HG03575 (cell line): ENCODE results near the gene CYP26B1.

ENCODE experiments used
- ATAC-seq: cut with Tn5 transposase; IDR thresholded peaks from one replicate; pipeline ENCODE4 v1.9.1; 2021; ENCODE audit not compliant: unreplicated experiment, insufficient number of reproducible peaks, low FRiP score; ENCODE audit errors: extremely low read depth

CYP26B1 gene

GRCh38 chr2:72117029-72117428, 30.6 kb downstream of the CYP26B1 start:
- ATAC-seq = no peak

- ATAC-seq = no peak
Measured at GRCh38 chr2:72116081-72116533, 31.6 kb downstream of the CYP26B1 start.

GRCh38 chr2:72115110-72116080, 32.3 kb downstream of the CYP26B1 start:
- no peak for ATAC-seq

- ATAC-seq = no peak
Measured at GRCh38 chr2:72114693-72115051, 33.0 kb downstream of the CYP26B1 start.

- no peak for ATAC-seq
Measured at GRCh38 chr2:72113847-72114692, 33.6 kb downstream of the CYP26B1 start.

GRCh38 chr2:72112981-72113846, 34.4 kb downstream of the CYP26B1 start:
- ATAC-seq = no peak

GRCh38 chr2:72112401-72112800, 35.3 kb downstream of the CYP26B1 start:
- no peak for ATAC-seq

- ATAC-seq = no peak
Measured at GRCh38 chr2:72111061-72111460, 36.6 kb downstream of the CYP26B1 start.

- ATAC-seq = no peak
Measured at GRCh38 chr2:72109904-72110303, 37.8 kb downstream of the CYP26B1 start.

GRCh38 chr2:72109291-72109690, 38.4 kb downstream of the CYP26B1 start:
- no peak for ATAC-seq

GRCh38 chr2:72108121-72108520, 39.5 kb downstream of the CYP26B1 start:
- no peak for ATAC-seq

GRCh38 chr2:72106978-72107377, 40.7 kb downstream of the CYP26B1 start:
- ATAC-seq = no peak

- ATAC-seq = no peak
Measured at GRCh38 chr2:72104821-72105588, 42.7 kb downstream of the CYP26B1 start.

GRCh38 chr2:72103690-72104089, 44.0 kb downstream of the CYP26B1 start:
- ATAC-seq = no peak

GRCh38 chr2:72103161-72103560, 44.5 kb downstream of the CYP26B1 start:
- no peak for ATAC-seq

GRCh38 chr2:72098935-72099334, 48.7 kb downstream of the CYP26B1 start:
- no peak for ATAC-seq

GRCh38 chr2:72097276-72097675, 50.4 kb downstream of the CYP26B1 start:
- no peak for ATAC-seq

GRCh38 chr2:72096181-72096580, 51.5 kb downstream of the CYP26B1 start:
- no peak for ATAC-seq
